SU-DHL-6 (cell line): ENCODE data around the gene POR.

ENCODE experiments used
- H2AFZ ChIP-seq: fragments of 200-600 bp; sonication (generic); 2 replicates; pipeline ENCODE4 v1.6.1; 2014; ENCODE audit warnings: low read depth, mild to moderate bottlenecking, moderate library complexity, mixed read lengths, antibody characterized with exemption, low read length; ENCODE audit not compliant: severe bottlenecking
- H3F3A ChIP-seq: fragments of 200-600 bp; shearing (Covaris generic); 2 replicates; pipeline ENCODE4 v1.6.0; 2016; ENCODE audit warnings: antibody characterized with exemption, mild to moderate bottlenecking; ENCODE audit not compliant: insufficient read depth
- H3K27ac ChIP-seq: fragments of 200-600 bp; sonication (generic); 2 replicates; pipeline ENCODE4 v1.5.1; 2016; ENCODE audit warnings: low read depth, mild to moderate bottlenecking, low read length, moderate library complexity, mixed read lengths
- H3K27me3 ChIP-seq: fragments of 200-600 bp; sonication (generic), shearing (Covaris generic); 2 replicates; pipeline ENCODE4 v1.6.0; 2014; ENCODE audit warnings: mild to moderate bottlenecking, low read length
- H3K36me3 ChIP-seq: fragments of 200-600 bp; sonication (generic); 2 replicates; pipeline ENCODE4 v1.6.1; 2014; ENCODE audit warnings: mild to moderate bottlenecking, low read length, mixed read lengths
- H3K4me2 ChIP-seq: fragments of 300-600, 200-600 bp; shearing (Covaris generic), sonication (generic); 2 replicates; pipeline ENCODE4 v1.6.0; 2014; ENCODE audit warnings: low read length, low read depth, mild to moderate bottlenecking; ENCODE audit not compliant: poor library complexity, severe bottlenecking
- H3K4me3 ChIP-seq: fragments of 200-600 bp; sonication (generic); 2 replicates; pipeline ENCODE4 v1.5.1; 2014; ENCODE audit warnings: antibody characterized with exemption, low read length, mild to moderate bottlenecking, mixed read lengths; ENCODE audit not compliant: insufficient read depth, poor library complexity, severe bottlenecking
- H3K79me2 ChIP-seq: fragments of 200-600 bp; sonication (generic); 2 replicates; pipeline ENCODE4 v1.6.1; 2014; ENCODE audit warnings: mild to moderate bottlenecking, low read length, moderate library complexity; ENCODE audit not compliant: insufficient read depth
- H3K9ac ChIP-seq: fragments of 200-600 bp; sonication (generic); 2 replicates; pipeline ENCODE4 v1.7.0; 2014; ENCODE audit warnings: mild to moderate bottlenecking, low read length
- H3K9me2 ChIP-seq: fragments of 200-600 bp; sonication (generic); replicated peaks from 2 replicates; pipeline ENCODE4 v1.6.1; 2014; ENCODE audit warnings: low read length; ENCODE audit not compliant: insufficient read depth
- H3K9me3 ChIP-seq: fragments of 200-600 bp; sonication (generic); 2 replicates; pipeline ENCODE4 v1.6.1; 2014; ENCODE audit warnings: low read length, mixed read lengths; ENCODE audit not compliant: insufficient read depth
- H4K20me1 ChIP-seq: fragments of 200-600 bp; sonication (generic); 2 replicates; pipeline ENCODE4 v1.6.1; 2014; ENCODE audit warnings: low read depth, mild to moderate bottlenecking, antibody characterized with exemption, low read length, moderate library complexity, mixed read lengths
- CTCF ChIP-seq: fragments of 200-600 bp; sonication (generic); IDR thresholded peaks from one replicate; pipeline ENCODE4 v1.5.1; 2017; ENCODE audit warnings: antibody characterized with exemption, mild to moderate bottlenecking, low read length, moderate library complexity; ENCODE audit not compliant: insufficient read depth, poor library complexity, severe bottlenecking
- EZH2phosphoT487 ChIP-seq: fragments of 200-600 bp; sonication (generic), shearing (Covaris generic); conservative IDR thresholded peaks from 2 replicates; pipeline ENCODE4 v1.6.1; 2018; ENCODE audit warnings: mild to moderate bottlenecking, antibody characterized with exemption, low read length, moderate library complexity, mixed read lengths

The POR gene

GRCh38 chr7:75946207-75946855 is 31.4 kb downstream of the POR start:
- H3K4me3 ChIP-seq = no peak overlapping the region
- no peaks in the 10 kb centered on the region for H4K20me1 ChIP-seq
- no peaks in the 10 kb centered on the region for H3K79me2 ChIP-seq
- no peak overlapping the region for H2AFZ ChIP-seq
- H3K4me2 ChIP-seq = no peak overlapping the region
- H3K36me3 ChIP-seq = no peaks in the 10 kb centered on the region
- H3K27ac ChIP-seq = peak overlapping the region; percentile 38
- H3F3A ChIP-seq = 0 out of 2 replicates have a peak, but pooled peaks cover 9% of the 10 kb centered on the region
- H3K9me2 ChIP-seq = no peaks in the 10 kb centered on the region
- TF ChIP-seq EZH2phosphoT487 (no peak), CTCF (no peak)
- no peaks in the 10 kb centered on the region for H3K9me3 ChIP-seq
- H3K9ac ChIP-seq = no peak overlapping the region
- no peaks in the 10 kb centered on the region for H3K27me3 ChIP-seq

GRCh38 chr7:75948179-75948578 is 33.2 kb downstream of the POR start:
- TF ChIP-seq CTCF (no peak), EZH2phosphoT487 (no peak)
- Histone ChIP-seq H3K9ac (no peak overlapping the region), H4K20me1 (no peaks in the 10 kb centered on the region), H3K79me2 (no peaks in the 10 kb centered on the region), H3K9me2 (no peaks in the 10 kb centered on the region), H3K4me3 (no peak overlapping the region), H3K27ac (no peak overlapping the region), H3K9me3 (no peaks in the 10 kb centered on the region), H3K4me2 (no peak overlapping the region), H2AFZ (no peak overlapping the region), H3F3A (0 out of 2 replicates have a peak, but pooled peaks cover 9% of the 10 kb centered on the region), H3K27me3 (no peaks in the 10 kb centered on the region), H3K36me3 (no peaks in the 10 kb centered on the region)

GRCh38 chr7:75950111-75950681 is 35.2 kb downstream of the POR start:
- Histone ChIP-seq H3F3A (0 out of 2 replicates have a peak, but pooled peaks cover 9% of the 10 kb centered on the region), H3K36me3 (no peaks in the 10 kb centered on the region), H2AFZ (no peak overlapping the region), H3K4me2 (no peak overlapping the region), H3K27me3 (no peaks in the 10 kb centered on the region), H3K9ac (no peak overlapping the region), H4K20me1 (no peaks in the 10 kb centered on the region), H3K4me3 (no peak overlapping the region), H3K9me2 (no peaks in the 10 kb centered on the region), H3K79me2 (no peaks in the 10 kb centered on the region), H3K27ac (no peak overlapping the region), H3K9me3 (no peaks in the 10 kb centered on the region)
- TF ChIP-seq EZH2phosphoT487 = no peak
- no peak for TF ChIP-seq CTCF
